Femur (tissue), 1 donor: ENCODE measurements around the gene NECAB3.
A peak's percentile ranks its signal among the peaks of the same experiment; 100 is the strongest.

Experiments
- DNase-seq: peaks from one replicate; pipeline ENCODE4 v3.0.0-alpha.2; 2017

NECAB3 gene

GRCh38 chr20:33696448-33696847, 22.2 kb upstream of the NECAB3 start:
- no peak for DNase-seq

GRCh38 chr20:33694639-33695012, 20.4 kb upstream of the NECAB3 start:
- DNase-seq, result no peak

- DNase-seq, result peak; percentile 86
Measured at GRCh38 chr20:33693741-33694638, 19.8 kb upstream of the NECAB3 start.

- no peak for DNase-seq
Measured at GRCh38 chr20:33693289-33693688, 19.1 kb upstream of the NECAB3 start.

GRCh38 chr20:33689973-33690372, 15.7 kb upstream of the NECAB3 start:
- DNase-seq, result peak; percentile 58

GRCh38 chr20:33689493-33689892, 15.3 kb upstream of the NECAB3 start:
- no peak for DNase-seq

GRCh38 chr20:33688938-33689424, 14.8 kb upstream of the NECAB3 start:
- DNase-seq, result no peak

- DNase-seq, result no peak
Measured at GRCh38 chr20:33687993-33688937, 14.0 kb upstream of the NECAB3 start.

GRCh38 chr20:33687370-33687915, 13.2 kb upstream of the NECAB3 start:
- DNase-seq, result peak; percentile 29

GRCh38 chr20:33686984-33687366, 12.7 kb upstream of the NECAB3 start:
- no peak for DNase-seq

- DNase-seq, result peak; percentile 98
Measured at GRCh38 chr20:33686100-33686983, 12.1 kb upstream of the NECAB3 start, which contains the start of gene E2F1. Gene E2F1, minus strand, starts transcription at chr20:33686385. Its CDS starts 121 bp downstream, at chr20:33686264.

GRCh38 chr20:33685328-33686099, 11.3 kb upstream of the NECAB3 start:
- peak; percentile 79 for DNase-seq

- peak; percentile 27 for DNase-seq
Measured at GRCh38 chr20:33684533-33685327, 10.5 kb upstream of the NECAB3 start.

GRCh38 chr20:33681728-33682353, 7.6 kb upstream of the NECAB3 start:
- DNase-seq, result no peak

- no peak for DNase-seq
Measured at GRCh38 chr20:33681288-33681687, 7.1 kb upstream of the NECAB3 start.

GRCh38 chr20:33680686-33681085, 6.5 kb upstream of the NECAB3 start:
- no peak for DNase-seq

GRCh38 chr20:33679758-33680485, 5.7 kb upstream of the NECAB3 start:
- DNase-seq, result peak; percentile 23

GRCh38 chr20:33677991-33678702, 3.9 kb upstream of the NECAB3 start:
- DNase-seq, result peak; percentile 74
